Smooth muscle cell (in vitro differentiated cells): Measurements from ENCODE around the gene SEC16B. TPM values are rescaled to one million over a fixed set of nuclear protein-coding genes. Genes with fewer than 3 reads are reported as not detected.
A peak's percentile ranks its signal among the peaks of the same experiment; 100 is the strongest.

Source experiments
- DNase-seq: peaks from one replicate; lab custom pipeline; 2025; ENCODE audit not compliant: unreplicated experiment; lab: John Stamatoyannopoulos, UW
- H2AFZ ChIP-seq: fragments of 200-600 bp; sonication (generic); 2 replicates; pipeline ENCODE4 v1.6.0; 2016; ENCODE audit warnings: antibody characterized with exemption, low read depth, mild to moderate bottlenecking
- H3F3A ChIP-seq: fragments of 200-600 bp; sonication (generic); 2 replicates; pipeline ENCODE4 v1.6.0; 2017; ENCODE audit warnings: antibody characterized with exemption, low read depth
- H3K27ac ChIP-seq: fragments of 200-600 bp; sonication (generic); 2 replicates; pipeline ENCODE4 v1.5.1; 2016; ENCODE audit warnings: low read depth, mild to moderate bottlenecking
- H3K27me3 ChIP-seq: fragments of 200-600 bp; sonication (generic); 2 replicates; pipeline ENCODE4 v1.6.1; 2016; ENCODE audit warnings: low read depth, mild to moderate bottlenecking
- H3K36me3 ChIP-seq: fragments of 200-600 bp; sonication (generic); 2 replicates; pipeline ENCODE4 v1.5.1; 2016; ENCODE audit warnings: low read depth
- H3K4me1 ChIP-seq: fragments of 200-600 bp; sonication (generic); 2 replicates; pipeline ENCODE4 v1.5.1; 2016; ENCODE audit warnings: low read depth
- H3K4me2 ChIP-seq: fragments of 200-600 bp; sonication (generic); 2 replicates; pipeline ENCODE4 v1.6.0; 2016; ENCODE audit warnings: mild to moderate bottlenecking
- H3K4me3 ChIP-seq: fragments of 200-600 bp; sonication (generic); 2 replicates; pipeline ENCODE4 v1.5.1; 2016; ENCODE audit warnings: mild to moderate bottlenecking
- H3K79me2 ChIP-seq: fragments of 200-600 bp; sonication (generic); 2 replicates; pipeline ENCODE4 v1.6.0; 2016; ENCODE audit warnings: low read depth, mild to moderate bottlenecking
- H3K9ac ChIP-seq: fragments of 200-600 bp; sonication (generic); 2 replicates; pipeline ENCODE4 v1.6.0; 2016; ENCODE audit warnings: low read depth
- H3K9me3 ChIP-seq: fragments of 200-600 bp; sonication (generic); replicated peaks from 2 replicates; pipeline ENCODE4 v1.5.1; 2016; ENCODE audit warnings: low read depth
- H4K20me1 ChIP-seq: fragments of 200-600 bp; sonication (generic); 2 replicates; pipeline ENCODE4 v1.6.0; 2016; ENCODE audit warnings: low read depth
- CTCF ChIP-seq: fragments of 200-600 bp; sonication (generic); IDR thresholded peaks from 2 replicates; pipeline ENCODE4 v1.5.1; 2017; ENCODE audit warnings: borderline replicate concordance, mild to moderate bottlenecking, antibody characterized with exemption; ENCODE audit not compliant: insufficient read depth, poor library complexity, severe bottlenecking
- WGBS: methylation state at CpG from one replicate; pipeline ENCODE4 v1.1.7; 2016; ENCODE audit warnings: low lambda C conversion rate; 5-methylcytosine and 5-hydroxymethylcytosine counted together
- polyA plus RNA-seq: library from polyadenylated mRNA; unstranded; fragments of >200 nt; fragmentation: Nextera tagmentation; extraction: Ambion mirVana; gene quantifications from 2 replicates; pipeline ENCODE4 v1.2.1, GENCODE V29; 2016
- total RNA-seq: library from RNA; depleted of rRNA; stranded (reverse); fragments of >200 nt; gene quantifications from 2 replicates; pipeline ENCODE4 v1.2.3, GENCODE V29; 2014

SEC16B gene
- total and polyA plus RNA-seq, 2 experiments from 2014 or later: 2.9 to 4.3 TPM

- no peaks in the 10 kb centered on the region for H4K20me1 ChIP-seq
- no peaks in the 10 kb centered on the region for H3K9me3 ChIP-seq
- H3K79me2 ChIP-seq: no peaks in the 10 kb centered on the region
- 81% methylated on average over 1 of the region's 1 CpG for WGBS
- H3K4me1 ChIP-seq: peaks cover 15% of the 10 kb centered on the region
- H3K27me3 ChIP-seq: no peaks in the 10 kb centered on the region
- H3K27ac ChIP-seq: peak overlapping the region; percentile 87
- H3F3A ChIP-seq: peaks cover 4% of the 10 kb centered on the region
- no peak overlapping the region for H3K4me3 ChIP-seq
- H3K36me3 ChIP-seq: no peaks in the 10 kb centered on the region
- no peak overlapping the region for H3K4me2 ChIP-seq
- DNase-seq: no peak
- H3K9ac ChIP-seq: no peak overlapping the region
- TF ChIP-seq CTCF: no peak
- H2AFZ ChIP-seq: peak overlapping the region; percentile 71
Observed at GRCh38 chr1:177984761-177985160, 14.9 kb upstream of the SEC16B start.

GRCh38 chr1:177984136-177984525 is 14.3 kb upstream of the SEC16B start:
- no peaks in the 10 kb centered on the region for H3K27me3 ChIP-seq
- no peaks in the 10 kb centered on the region for H4K20me1 ChIP-seq
- peak overlapping the region; percentile 69 for H3K9ac ChIP-seq
- TF ChIP-seq CTCF: no peak
- no peaks in the 10 kb centered on the region for H3K9me3 ChIP-seq
- peaks cover 15% of the 10 kb centered on the region for H3K4me1 ChIP-seq
- peak overlapping the region; percentile 87 for H3K27ac ChIP-seq
- peak overlapping the region; percentile 81 for H3K4me2 ChIP-seq
- H3K36me3 ChIP-seq: no peaks in the 10 kb centered on the region
- DNase-seq: peak; percentile 8
- H2AFZ ChIP-seq: peak overlapping the region; percentile 93
- peak overlapping the region; percentile 31 for H3K4me3 ChIP-seq
- WGBS: 24% methylated on average over 3 of the region's 3 CpGs
- peaks cover 4% of the 10 kb centered on the region for H3F3A ChIP-seq
- no peaks in the 10 kb centered on the region for H3K79me2 ChIP-seq

GRCh38 chr1:177983482-177984135 is 13.8 kb upstream of the SEC16B start:
- H4K20me1 ChIP-seq: no peaks in the 10 kb centered on the region
- peak overlapping the region; percentile 87 for H3K27ac ChIP-seq
- TF ChIP-seq CTCF: no peak
- peak overlapping the region; percentile 81 for H3K4me2 ChIP-seq
- H2AFZ ChIP-seq: peak overlapping the region; percentile 93
- H3F3A ChIP-seq: peaks cover 4% of the 10 kb centered on the region
- whole genome bisulfite sequencing: 56% methylated on average over 3 of the region's 3 CpGs
- H3K9ac ChIP-seq: peak overlapping the region; percentile 69
- DNase-seq: no peak
- H3K4me3 ChIP-seq: peak overlapping the region; percentile 31
- H3K36me3 ChIP-seq: no peaks in the 10 kb centered on the region
- peaks cover 15% of the 10 kb centered on the region for H3K4me1 ChIP-seq
- H3K9me3 ChIP-seq: no peaks in the 10 kb centered on the region
- no peaks in the 10 kb centered on the region for H3K27me3 ChIP-seq
- no peaks in the 10 kb centered on the region for H3K79me2 ChIP-seq

- H3K4me1 ChIP-seq: peaks cover 15% of the 10 kb centered on the region
- peak overlapping the region; percentile 31 for H3K4me3 ChIP-seq
- no peaks in the 10 kb centered on the region for H3K9me3 ChIP-seq
- no peaks in the 10 kb centered on the region for H3K36me3 ChIP-seq
- peak overlapping the region; percentile 81 for H3K4me2 ChIP-seq
- H3F3A ChIP-seq: peaks cover 4% of the 10 kb centered on the region
- WGBS: 97% methylated on average over 5 of the region's 5 CpGs
- no peaks in the 10 kb centered on the region for H3K79me2 ChIP-seq
- peak overlapping the region; percentile 87 for H3K27ac ChIP-seq
- peak overlapping the region; percentile 69 for H3K9ac ChIP-seq
- no peak for DNase-seq
- H4K20me1 ChIP-seq: no peaks in the 10 kb centered on the region
- no peaks in the 10 kb centered on the region for H3K27me3 ChIP-seq
- peak overlapping the region; percentile 93 for H2AFZ ChIP-seq
- no peak for TF ChIP-seq CTCF
Observed at GRCh38 chr1:177983077-177983476, 13.2 kb upstream of the SEC16B start.
